SK-N-DZ (cell line): ENCODE data around the gene PKP4. TPM values are rescaled to one million over a fixed set of nuclear protein-coding genes. Genes with fewer than 3 reads are reported as not detected.
"Not testable (repeated sequence)": the region's sequence is repeated elsewhere in the genome, so short reads cannot be mapped to it uniquely, and the experiment has no call there.

Source experiments
- DNase-seq: peaks from one replicate; pipeline ENCODE4 v3.0.0-alpha.2; 2015; ENCODE audit warnings: low spot score
- polyA plus RNA-seq, 2 experiments: library from polyadenylated mRNA; depleted of rRNA; stranded (reverse); fragments of >200 nt; gene quantifications; 2 replicates each; pipeline ENCODE4 v1.2.3, GENCODE V29; 2014

PKP4 gene, protein sequence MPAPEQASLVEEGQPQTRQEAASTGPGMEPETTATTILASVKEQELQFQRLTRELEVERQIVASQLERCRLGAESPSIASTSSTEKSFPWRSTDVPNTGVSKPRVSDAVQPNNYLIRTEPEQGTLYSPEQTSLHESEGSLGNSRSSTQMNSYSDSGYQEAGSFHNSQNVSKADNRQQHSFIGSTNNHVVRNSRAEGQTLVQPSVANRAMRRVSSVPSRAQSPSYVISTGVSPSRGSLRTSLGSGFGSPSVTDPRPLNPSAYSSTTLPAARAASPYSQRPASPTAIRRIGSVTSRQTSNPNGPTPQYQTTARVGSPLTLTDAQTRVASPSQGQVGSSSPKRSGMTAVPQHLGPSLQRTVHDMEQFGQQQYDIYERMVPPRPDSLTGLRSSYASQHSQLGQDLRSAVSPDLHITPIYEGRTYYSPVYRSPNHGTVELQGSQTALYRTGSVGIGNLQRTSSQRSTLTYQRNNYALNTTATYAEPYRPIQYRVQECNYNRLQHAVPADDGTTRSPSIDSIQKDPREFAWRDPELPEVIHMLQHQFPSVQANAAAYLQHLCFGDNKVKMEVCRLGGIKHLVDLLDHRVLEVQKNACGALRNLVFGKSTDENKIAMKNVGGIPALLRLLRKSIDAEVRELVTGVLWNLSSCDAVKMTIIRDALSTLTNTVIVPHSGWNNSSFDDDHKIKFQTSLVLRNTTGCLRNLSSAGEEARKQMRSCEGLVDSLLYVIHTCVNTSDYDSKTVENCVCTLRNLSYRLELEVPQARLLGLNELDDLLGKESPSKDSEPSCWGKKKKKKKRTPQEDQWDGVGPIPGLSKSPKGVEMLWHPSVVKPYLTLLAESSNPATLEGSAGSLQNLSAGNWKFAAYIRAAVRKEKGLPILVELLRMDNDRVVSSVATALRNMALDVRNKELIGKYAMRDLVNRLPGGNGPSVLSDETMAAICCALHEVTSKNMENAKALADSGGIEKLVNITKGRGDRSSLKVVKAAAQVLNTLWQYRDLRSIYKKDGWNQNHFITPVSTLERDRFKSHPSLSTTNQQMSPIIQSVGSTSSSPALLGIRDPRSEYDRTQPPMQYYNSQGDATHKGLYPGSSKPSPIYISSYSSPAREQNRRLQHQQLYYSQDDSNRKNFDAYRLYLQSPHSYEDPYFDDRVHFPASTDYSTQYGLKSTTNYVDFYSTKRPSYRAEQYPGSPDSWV
- 29.1 and 31.1 TPM in 2 replicates for polyA plus RNA-seq (2014; cell fraction: cytosol; rRNA removed)
- polyA plus RNA-seq (2014; cell fraction: nucleus; rRNA removed): 54.4 and 81.8 TPM in 2 replicates

DNA sequence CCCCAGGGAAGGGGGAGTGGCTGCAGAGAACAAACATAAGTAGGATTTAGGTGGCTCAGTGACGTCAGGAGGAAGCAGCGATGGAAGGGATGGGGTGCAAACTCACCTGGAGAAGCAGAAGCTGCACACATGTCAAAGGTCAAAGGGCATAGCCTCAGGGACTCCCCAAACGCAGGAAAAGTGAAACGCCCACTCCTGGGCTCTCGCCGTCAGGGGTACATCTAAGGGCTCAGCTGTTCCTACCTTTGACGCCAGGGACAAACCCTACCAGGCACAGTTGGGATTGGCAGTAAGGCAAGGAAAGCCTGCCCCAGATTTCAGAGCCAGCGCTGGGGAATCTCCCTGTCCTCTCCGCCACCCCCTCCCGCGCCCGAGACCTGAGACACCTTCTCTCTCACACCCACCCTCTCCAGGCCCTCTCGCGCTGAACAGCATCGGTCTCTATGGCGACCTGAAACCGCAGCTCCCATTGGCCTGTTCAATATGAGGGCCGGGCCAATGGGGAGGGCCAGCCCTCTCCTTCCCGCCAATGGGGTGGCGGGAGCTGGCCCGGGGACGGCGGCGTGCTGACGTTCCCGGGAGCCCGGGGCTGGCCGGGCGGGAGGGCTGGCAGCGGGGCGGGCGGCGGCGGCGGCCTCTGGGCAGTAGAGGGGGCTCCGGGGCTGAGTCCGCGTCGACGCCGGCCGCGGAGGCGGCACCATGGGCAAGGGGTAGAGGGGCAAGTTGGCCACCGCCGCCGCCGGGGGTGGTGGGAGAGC, at the start of gene PKP4, which contains the start of gene CCDC148:
Gene PKP4, plus strand, starts transcription at position 644 of the 758 bp plus-strand sequence. CDS start 76,233 bp downstream, outside the sequence.
Gene CCDC148, minus strand, starts transcription at position 445 of the 758 bp plus-strand sequence. Its CDS starts 314 bp downstream, at position 131.
- DNase-seq: peak; percentile 94

DNA sequence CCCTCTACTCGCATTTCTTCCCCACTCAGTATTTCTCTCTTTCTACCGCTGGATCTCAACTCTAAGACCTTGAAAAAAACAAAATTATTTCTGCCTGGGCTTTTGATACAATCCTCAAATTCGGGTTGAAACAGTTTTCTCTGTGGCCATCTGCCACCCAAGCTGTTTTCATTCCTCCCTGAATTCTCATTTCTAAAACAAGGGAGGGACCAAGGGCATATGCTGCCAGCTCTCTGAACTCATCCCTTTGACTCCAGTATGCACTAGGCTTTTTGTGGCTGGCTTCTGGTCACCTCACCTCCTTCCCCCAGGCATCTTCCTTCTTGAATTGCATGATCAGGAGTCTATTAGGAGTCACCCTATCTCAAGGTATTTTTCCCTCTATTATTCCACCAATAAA, 49.7 kb upstream of the PKP4 start:
- DNase-seq: no peak

DNA sequence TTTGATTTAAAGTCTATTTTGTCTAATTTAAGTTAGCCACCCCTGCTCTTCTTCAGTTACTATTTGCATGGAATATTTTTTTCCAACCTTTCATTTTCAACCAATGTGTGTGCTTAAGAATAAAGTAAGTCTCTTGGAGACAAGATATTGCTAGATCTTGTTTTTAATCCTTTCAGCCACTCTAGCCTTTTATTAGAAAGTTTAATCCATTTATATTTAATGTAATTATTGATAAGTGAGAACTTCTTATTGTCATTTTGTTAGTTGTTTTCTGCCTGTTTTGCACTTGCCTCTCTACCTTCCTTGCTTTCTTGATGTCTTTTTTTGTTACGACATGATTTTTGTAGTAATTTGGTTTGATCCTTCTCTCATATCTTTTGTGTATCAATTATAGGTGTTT, 46.6 kb upstream of the PKP4 start:
- DNase-seq: no peak

DNA sequence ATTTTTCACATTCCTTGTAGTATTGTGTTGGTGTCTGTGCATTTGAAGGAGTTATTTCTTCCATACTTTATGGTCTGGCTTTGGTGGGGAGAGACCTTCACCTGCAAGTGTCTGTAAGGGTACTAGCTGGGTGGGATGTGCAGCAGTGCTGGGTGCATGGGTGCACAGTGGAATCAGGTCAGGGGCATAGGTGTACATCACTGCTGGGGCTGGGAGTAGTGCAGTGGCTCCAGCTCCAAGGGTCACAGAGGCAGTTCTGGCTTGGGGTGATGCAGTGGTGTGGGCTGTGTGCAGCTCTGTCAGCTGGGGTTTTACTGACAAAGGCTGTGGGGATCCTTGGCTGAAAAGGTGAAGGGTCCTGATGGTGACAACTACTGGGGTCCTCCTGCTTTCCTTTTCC, 45.0 kb upstream of the PKP4 start:
- no peak for DNase-seq

DNA sequence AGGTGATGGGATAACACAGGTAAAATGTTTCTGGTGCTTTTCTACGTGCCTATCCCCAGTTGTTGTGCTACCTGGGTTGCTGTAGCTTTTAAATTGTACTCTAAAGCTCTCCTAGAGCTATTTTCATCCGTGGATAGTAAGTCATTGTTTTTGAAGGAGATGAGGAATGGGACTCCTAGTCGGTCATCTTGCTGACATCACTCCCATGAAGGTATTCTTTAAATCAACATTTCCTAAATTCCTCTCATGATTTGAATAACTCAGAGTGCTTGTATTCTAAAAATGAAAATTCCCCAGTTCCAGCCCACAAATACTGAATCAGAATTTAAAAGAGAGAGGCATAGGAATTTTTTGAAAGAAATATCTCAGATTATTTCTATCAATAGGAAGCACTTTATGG, 44.5 kb upstream of the PKP4 start:
- no peak for DNase-seq

DNA sequence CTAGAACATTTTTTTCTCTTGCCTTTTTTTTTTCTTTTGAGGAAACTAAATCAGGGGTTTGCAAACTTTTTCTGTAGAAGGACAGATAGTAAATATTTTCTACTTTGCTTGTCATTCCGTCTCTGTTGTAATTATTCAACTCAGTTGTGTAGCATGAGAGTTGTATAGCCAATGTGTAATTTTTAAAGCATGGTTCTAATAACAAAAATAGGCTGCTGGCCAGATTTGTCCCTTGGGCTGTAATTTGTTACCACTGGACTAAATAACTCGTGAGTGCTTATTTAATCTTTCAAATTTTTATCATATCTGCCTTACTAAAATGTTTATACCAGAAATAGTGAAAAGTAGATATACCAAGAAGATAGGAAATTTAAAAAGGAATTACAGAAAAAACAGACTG, 43.2 kb upstream of the PKP4 start:
- no peak for DNase-seq

DNA sequence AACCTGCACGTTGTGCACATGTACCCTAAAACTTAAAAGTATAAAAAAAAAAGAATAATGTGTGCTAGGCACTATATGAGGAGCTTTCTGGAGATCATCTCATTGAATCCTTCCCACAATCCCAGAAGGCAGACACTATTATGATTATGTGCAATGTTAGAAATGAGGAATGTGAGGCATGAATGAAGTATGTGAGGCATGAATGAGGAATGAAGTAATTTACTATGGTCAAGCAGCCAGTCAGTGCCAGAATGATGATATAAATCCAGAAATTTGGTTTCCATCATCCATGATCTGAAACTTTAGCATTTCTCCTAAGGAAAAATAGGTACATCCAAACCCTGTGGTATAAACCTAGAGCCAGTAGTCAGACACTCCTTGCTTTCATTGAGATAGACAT, 42.2 kb upstream of the PKP4 start:
- DNase-seq: no peak

DNA sequence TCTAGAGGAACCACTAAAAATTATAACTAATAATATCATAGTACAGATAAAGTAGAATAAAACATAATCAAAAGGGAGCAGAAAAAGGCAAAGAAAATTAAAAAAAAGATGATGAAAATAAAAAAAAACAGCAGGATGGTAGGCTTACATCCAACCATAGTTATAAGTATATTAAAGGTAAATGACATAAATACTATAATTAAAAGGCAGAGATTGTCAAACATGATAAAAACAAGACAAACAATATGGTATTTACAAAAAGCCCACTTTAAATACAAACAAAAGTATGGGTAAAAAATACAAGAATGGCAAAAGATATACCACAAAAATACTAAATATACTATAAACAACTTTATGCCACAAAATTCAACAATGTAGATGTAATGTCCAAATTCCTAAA, 24.6 kb upstream of the PKP4 start:
- DNase-seq: no peak

DNA sequence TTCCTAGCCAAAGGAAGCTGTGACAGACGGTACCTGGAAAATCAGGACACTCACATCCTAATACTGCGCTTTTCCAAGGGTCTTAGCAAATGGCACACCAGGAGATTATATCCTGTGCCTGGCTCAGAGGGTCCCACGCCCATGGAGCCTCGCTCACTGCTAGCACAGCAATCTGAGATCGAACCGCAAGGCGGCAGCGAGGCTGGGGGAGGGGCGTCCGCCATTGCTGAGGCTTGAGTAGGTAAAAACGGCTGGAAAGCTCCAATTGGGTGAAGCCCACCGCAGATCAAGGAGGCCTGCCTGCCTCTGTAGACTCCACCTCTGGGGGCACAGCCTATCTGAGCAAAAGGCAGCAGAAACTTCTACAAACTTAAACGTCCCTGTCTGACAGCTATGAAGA, 23.0 kb upstream of the PKP4 start:
- DNase-seq: not testable (repeated sequence)

DNA sequence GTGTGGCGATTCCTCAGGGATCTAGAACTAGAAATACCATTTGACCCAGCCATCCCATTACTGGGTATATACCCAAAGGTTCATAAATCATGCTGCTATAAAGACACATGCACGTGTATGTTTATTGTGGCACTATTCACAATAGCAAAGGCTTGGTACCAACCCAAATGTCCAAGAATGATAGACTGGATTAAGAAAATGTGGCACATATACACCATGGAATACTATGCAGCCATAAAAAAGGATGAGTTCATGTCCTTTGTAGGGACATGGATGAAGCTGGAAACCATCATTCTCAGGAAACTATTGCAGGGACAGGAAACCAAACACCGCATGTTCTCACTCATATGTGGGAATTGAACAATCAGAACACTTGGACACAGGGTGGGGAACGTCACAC, 17.7 kb upstream of the PKP4 start:
- not testable (repeated sequence) for DNase-seq

DNA sequence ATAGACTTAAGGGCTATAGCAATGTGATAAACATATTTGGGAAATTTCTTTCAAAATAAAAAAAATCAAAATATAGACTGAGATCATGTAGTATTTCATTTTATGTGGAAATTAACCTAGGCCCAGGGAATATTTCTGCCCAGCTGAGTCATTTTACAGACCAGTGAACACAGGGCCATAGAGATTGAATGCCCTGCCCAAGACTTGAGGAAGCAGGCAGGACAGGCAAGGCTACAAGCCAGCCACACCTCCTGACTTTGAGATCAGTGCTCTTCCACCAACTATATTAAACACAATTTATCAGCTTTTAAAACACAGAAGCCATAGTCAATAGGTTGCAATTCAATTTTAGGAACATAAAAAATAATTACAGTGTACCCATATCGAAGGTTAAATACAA, 13.1 kb upstream of the PKP4 start:
- DNase-seq: no peak

DNA sequence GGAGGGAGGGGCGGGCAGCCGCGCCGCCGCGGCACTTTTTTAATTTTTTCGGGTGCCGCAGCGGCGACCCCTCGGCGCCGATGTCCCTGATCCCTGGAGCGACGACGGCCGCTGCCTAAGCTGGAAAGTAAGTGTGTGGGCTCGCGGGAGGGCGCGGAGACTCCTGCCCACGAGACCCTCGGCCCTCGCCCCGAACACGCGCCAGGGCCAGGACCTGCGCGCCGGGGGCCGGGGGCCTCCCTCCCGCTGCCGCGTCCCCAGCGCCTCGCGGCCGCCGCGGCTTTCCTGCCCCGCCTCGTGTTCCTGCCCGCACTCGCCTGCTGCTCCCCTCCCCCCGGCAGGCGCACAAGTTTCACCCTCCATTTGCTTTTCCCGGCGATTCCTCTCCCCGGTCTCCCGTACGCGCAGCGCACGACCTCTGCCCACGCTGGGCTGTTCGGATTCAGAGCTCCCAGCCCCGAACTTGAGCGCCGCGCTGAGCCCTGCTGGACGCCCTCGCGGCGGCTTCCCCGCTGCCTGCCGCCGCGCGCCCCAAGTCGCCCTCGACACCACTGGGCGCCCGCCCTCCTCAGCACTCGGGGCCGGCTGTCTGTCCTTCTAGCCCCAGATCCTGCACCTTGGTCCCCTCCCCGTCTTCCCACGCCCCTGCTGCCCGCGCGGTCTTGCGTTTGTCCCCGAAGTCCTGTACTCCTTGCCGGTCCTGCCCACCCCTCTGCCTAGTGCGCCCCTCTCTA, 507 bp downstream of the PKP4 start:
- peak; percentile 66 for DNase-seq

DNA sequence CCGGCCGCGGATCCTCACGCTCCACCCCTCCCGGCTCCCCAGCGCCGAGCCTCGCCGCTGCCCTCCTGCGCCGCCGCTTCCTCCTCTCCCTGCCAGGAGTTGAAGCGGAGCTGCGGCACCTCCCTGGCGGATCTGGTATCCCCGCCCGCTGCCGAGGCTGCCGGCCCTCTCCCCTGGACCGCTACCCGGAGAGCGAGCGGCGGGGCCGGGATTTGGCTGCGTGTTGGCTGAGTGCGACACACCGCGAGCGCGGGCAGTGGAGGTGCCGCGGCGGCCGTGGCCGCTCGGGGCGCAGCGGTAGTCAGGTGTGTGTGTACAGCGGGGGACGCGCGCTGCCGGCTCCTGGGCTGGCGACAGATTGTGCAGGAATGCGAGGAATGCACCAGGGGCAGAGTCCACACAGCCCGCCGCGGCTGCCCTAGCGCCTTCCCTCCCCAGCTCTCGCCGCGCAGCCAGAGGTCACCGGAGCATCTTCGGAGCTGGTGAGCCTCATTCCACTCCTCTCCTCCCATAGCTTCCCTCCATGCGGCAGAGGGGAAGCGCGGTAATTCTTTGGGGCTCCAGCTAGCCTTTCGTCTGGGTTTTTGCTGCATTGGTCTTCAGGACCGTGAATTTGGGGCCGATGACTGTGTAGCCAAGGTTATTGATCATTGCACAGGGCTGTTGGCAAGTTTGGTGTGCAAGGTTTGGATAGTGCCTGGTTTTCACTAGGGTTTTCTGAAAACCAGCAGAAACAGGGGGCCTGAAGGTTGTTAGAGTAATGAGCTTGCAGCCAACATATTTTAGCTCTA, 1.3 kb downstream of the PKP4 start:
- peak; percentile 69 for DNase-seq

DNA sequence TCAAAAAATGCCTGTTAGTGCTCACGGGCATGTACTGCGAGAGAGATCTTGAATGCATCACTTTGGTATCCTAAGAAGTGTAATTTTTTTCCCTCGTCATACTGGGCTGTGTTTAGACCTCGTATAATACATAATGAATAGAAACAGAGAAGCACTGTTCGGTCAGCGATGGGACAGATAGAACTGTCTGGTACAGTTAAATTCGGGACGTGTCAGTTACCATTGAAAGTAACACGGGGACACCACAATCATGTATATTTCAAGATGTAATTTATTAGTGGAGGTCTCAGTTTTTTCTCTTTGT, 1.8 kb downstream of the PKP4 start:
- peak; percentile 5 for DNase-seq

DNA sequence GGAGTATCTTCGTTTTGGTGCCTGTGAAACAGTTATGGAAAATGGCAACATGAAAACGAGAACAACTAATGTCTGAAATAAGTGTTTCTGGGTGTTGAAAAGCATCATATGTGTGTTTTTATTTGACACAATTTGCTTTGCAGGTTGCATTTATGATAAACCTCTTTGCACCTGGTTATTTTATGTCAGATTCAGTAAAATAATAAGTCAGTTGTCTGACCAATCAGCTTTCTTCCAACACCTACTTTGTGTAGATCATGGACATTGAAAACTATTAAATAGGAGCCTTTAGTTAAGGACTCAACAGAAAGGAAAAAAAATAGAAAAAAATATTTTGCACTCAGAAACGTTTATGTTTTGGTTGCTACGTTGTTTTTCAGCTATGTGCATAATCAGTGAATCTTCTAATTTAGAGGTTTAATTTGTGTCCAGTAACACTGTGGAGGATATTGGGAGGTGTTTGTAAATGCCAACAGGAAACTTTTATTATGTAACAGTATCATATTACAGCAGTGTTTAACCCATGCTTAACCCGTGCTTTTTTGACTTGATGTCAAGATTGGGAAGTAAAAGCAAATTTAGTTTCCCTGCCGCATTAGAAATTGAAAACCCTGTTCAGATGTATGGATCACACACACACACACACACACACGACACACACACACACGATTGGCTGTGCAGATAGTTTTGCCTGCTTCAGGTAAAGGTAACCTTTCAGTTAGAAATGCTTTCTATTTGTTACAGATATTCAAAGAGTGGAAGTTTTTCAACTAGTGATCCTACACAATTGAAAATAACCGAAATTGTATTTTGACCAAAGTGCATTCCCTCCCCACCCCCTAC, 2.6 kb downstream of the PKP4 start:
- no peak for DNase-seq

DNA sequence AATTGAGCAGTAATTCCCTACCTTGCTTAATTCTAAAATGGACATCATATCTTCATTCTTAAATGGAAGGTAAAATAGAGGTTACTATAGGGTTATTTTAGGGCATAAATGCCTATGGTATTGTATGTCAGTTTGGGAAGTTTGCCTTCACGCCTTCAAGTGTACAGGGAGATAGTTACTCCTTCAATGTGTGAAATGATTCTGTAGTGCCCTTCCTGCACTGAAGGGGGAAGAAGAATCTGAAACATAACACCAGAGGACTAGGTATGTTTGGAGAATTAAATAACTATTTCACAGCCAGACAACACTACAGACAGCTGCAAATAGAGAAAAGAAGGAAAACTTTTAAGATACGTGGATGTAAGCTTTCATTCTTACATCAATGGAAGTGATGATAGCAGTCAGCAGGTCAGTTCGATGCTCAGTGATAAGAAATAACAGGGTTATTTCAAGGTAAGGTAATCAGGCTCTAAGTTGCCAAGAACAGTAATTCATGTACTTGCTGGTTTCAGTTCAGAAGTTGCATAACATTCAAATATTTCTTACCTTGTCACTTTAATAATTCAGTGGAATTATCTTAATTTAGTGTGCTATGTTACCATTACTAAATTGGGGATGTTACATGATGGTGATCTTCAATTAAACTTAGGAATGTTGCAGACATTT, 4.0 kb downstream of the PKP4 start:
- DNase-seq: no peak

DNA sequence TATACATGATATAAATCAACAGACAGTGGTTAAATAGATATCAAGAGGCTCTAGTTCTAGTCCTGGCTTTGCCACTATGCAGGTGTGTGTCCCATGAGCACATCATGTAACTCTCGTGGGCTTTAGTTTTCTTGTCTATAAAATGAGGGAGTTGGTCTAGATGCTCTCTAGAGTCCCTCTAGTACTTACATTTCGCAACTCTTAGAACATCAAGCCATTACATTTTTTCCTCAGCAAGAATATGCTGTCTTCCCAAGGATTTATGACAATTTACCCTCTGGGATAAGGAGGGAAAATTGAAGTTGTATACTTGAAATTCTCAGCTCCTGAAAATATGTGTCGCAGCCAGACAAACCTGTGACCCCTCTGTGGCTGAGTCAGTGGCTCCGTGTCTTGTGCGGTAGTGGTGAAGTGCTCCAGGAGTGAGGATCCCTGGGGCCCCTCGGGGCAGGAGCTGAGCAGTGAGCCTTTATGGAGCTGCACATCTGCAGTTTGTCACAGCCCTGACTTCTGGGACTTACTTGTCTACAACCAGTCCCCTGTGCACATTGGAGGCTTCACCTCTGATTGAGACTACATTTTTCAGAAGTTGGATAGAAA, 6.8 kb downstream of the PKP4 start:
- peak; percentile 25 for DNase-seq
